Peyer's patch (tissue), 4 donors: ENCODE results near the gene TCF7L2.

Experiments used
- POLR2A ChIP-seq, 2 donors: fragments of 450-650 bp; IDR thresholded peaks; one replicate each; pipeline ENCODE4 v1.5.1; 2017; ENCODE audit warnings: antibody characterized with exemption in 2 of 2, mild to moderate bottlenecking in 2 of 2, moderate library complexity in 2 of 2
- TF ChIP-seq, protein P1 (sequence below), 6 experiments: fragments of 450-650 bp in 4 of 6; fragments of 200-600 bp in 2 of 6; sonication (generic) in 1 of 6; IDR thresholded peaks; one replicate each; pipeline ENCODE4 v1.5.1; 2017 to 2019; ENCODE audit warnings: antibody characterized with exemption in 6 of 6, mild to moderate bottlenecking in 3 of 6, moderate library complexity in 1 of 6

DNA sequence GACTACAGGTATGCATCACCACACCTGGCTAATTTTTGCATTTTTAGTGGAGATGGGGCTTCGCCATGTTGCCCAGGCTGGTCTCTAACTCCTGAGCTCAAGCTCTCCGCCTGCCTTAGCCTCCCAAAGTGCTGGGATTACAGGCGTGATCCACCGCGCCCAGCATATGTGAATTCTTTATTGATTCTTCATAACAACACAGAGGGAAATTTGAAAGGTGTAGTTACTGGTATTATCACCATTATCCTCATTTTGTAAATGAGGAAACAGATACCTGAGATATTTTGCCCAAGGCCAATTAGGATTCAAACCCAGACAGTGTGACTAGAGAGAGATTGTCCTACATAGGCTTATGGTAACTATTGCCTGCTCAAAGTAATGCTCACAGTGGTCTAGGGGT, 22.6 kb downstream of the TCF7L2 start:
- TF ChIP-seq, protein P1, sequence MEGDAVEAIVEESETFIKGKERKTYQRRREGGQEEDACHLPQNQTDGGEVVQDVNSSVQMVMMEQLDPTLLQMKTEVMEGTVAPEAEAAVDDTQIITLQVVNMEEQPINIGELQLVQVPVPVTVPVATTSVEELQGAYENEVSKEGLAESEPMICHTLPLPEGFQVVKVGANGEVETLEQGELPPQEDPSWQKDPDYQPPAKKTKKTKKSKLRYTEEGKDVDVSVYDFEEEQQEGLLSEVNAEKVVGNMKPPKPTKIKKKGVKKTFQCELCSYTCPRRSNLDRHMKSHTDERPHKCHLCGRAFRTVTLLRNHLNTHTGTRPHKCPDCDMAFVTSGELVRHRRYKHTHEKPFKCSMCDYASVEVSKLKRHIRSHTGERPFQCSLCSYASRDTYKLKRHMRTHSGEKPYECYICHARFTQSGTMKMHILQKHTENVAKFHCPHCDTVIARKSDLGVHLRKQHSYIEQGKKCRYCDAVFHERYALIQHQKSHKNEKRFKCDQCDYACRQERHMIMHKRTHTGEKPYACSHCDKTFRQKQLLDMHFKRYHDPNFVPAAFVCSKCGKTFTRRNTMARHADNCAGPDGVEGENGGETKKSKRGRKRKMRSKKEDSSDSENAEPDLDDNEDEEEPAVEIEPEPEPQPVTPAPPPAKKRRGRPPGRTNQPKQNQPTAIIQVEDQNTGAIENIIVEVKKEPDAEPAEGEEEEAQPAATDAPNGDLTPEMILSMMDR (IDR thresholded peaks at IDR 0.05), result no peak
- no peak for TF ChIP-seq POLR2A (IDR thresholded peaks at IDR 0.05)
